Measurements from ENCODE around the gene ARMC2. TPM values are rescaled to one million over a fixed set of nuclear protein-coding genes. Genes with fewer than 3 reads are reported as not detected.

The ARMC2 gene
- total RNA-seq, 4 donors from 2014 or later, result 0.27 to 4.1 (median 1.2) TPM

- H3K9me3 ChIP-seq, result no peaks in the 10 kb centered on the region
- no peaks in the 10 kb centered on the region for H3K27me3 ChIP-seq
- H3K27ac ChIP-seq, result no peak overlapping the region
- no peak for DNase-seq
- H3K4me3 ChIP-seq, result no peak overlapping the region
- no peaks in the 10 kb centered on the region for H3K36me3 ChIP-seq
- no peak for TF ChIP-seq POLR2A (IDR thresholded peaks at IDR 0.05)
- H3K4me1 ChIP-seq, result peaks cover 0 to 39% (median 13%) of the 10 kb centered on the region in 3 donors
- intact Hi-C loops (cut with DNase I), result no loop called here
- 80 to 96% methylated on average over 2 to 4 of the region's 4 CpGs for WGBS, 2 donors
Measured at GRCh38 chr6:108957221-108957620, 109.0 kb downstream of the ARMC2 start.

DNA sequence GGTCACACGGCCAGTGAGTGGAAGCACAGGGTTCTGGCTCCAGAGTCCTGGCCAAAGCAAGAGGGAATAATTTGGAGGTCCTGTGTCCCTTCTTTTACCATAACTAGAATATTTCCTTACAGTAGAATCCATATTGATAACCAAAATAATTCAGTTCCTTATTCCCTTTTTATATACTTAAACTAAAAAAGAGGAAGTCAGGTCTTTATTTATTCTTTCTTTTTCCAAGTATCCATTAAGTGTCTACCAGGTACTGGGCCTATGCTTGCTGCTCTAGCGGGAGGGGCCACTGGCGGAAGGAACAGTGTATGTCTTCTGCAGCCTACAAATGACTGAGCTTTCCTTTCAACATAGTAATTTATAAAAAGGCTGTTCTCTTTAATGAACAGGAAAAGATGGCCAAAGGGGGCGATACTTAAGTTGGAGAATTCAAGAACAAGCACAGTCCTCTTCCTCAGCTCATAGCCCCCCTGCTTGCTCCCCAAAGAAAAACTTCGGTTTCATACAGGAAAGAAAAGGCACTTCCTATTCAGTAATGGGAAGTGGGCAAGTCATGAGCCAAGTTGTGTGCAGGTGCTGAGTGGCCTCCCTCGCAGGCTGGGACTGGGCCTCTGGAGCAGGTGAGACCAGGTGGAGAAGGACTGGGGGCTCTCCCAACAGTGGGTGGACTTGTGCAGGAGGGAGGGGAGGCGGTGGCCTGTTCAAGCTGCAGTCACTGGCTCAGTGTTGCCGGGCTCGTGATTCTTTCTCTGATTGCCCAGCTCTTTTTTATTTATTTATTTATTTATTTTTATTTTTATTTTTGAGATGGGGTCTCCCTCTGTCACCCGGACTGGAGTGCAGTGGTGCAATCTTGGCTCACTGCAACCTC lies 110.9 kb downstream of the ARMC2 start:
- DNase-seq, result no peak
- Histone ChIP-seq H3K9me3 (no peaks in the 10 kb centered on the region), H3K27me3 (no peaks in the 10 kb centered on the region), H3K36me3 (no peaks in the 10 kb centered on the region), H3K4me1 (peaks cover 0 to 27% (median 12%) of the 10 kb centered on the region in 3 donors), H3K4me3 (no peak overlapping the region), H3K27ac (peak overlapping the region in 2 of 4 donors; percentile 42 to 69)
- 75 to 86% methylated on average over 10 of the region's 10 CpGs for WGBS, 2 donors
- TF ChIP-seq POLR2A (IDR thresholded peaks at IDR 0.05), result no peak
- TF ChIP-seq CTCF (IDR thresholded peaks at IDR 0.05), result no peak
- intact Hi-C loops (cut with DNase I), result no loop called here

GRCh38 chr6:108959972-108960582 lies 111.9 kb downstream of the ARMC2 start:
- TF ChIP-seq CTCF (IDR thresholded peaks at IDR 0.05) (no peak), POLR2A (IDR thresholded peaks at IDR 0.05) (no peak)
- WGBS, 2 donors, result 65 to 81% methylated on average over 10 of the region's 10 CpGs
- no peak overlapping the region for H3K4me3 ChIP-seq
- no peak for DNase-seq
- H3K27me3 ChIP-seq, result no peaks in the 10 kb centered on the region
- H3K4me1 ChIP-seq, result peaks cover 0 to 27% (median 12%) of the 10 kb centered on the region in 3 donors
- intact Hi-C loops (cut with DNase I), result no loop called here
- H3K36me3 ChIP-seq, result no peaks in the 10 kb centered on the region
- H3K9me3 ChIP-seq, result no peaks in the 10 kb centered on the region
- peak overlapping the region; percentile 36 to 84 (median 56) for H3K27ac ChIP-seq

- TF ChIP-seq POLR2A (IDR thresholded peaks at IDR 0.05) (no peak), CTCF (IDR thresholded peaks at IDR 0.05) (no peak)
- 81 to 89% methylated on average over 7 of the region's 7 CpGs for WGBS, 2 donors
- DNase-seq, result no peak
- no peaks in the 10 kb centered on the region for H3K9me3 ChIP-seq
- H3K27ac ChIP-seq, result peak overlapping the region; percentile 42 to 84 (median 58)
- H3K4me3 ChIP-seq, result no peak overlapping the region
- intact Hi-C loops (cut with DNase I), result no loop called here
- H3K4me1 ChIP-seq, result peaks cover 0 to 27% (median 12%) of the 10 kb centered on the region in 3 donors
- H3K27me3 ChIP-seq, result no peaks in the 10 kb centered on the region
- no peaks in the 10 kb centered on the region for H3K36me3 ChIP-seq
Measured at GRCh38 chr6:108960601-108961000, 112.4 kb downstream of the ARMC2 start.

- WGBS, 2 donors, result 91% methylated on average over 11 to 12 of the region's 14 CpGs
- peak overlapping the region; percentile 42 to 81 (median 58) for H3K27ac ChIP-seq
Measured at GRCh38 chr6:108961077-108961476, 112.9 kb downstream of the ARMC2 start.

More at GRCh38 chr6:108961077-108961476, 112.9 kb downstream of the ARMC2 start:
- Histone ChIP-seq H3K9me3 (no peaks in the 10 kb centered on the region), H3K4me3 (no peak overlapping the region), H3K4me1 (peaks cover 0 to 27% (median 12%) of the 10 kb centered on the region in 3 donors), H3K36me3 (no peaks in the 10 kb centered on the region), H3K27me3 (no peaks in the 10 kb centered on the region)
- no peak for DNase-seq
- TF ChIP-seq POLR2A (IDR thresholded peaks at IDR 0.05) (no peak), CTCF (IDR thresholded peaks at IDR 0.05) (no peak)
- intact Hi-C loops (cut with DNase I), result no loop called here

Data from esophagus squamous epithelium (tissue), 5 donors.